Mucosa of stomach (tissue), 1 donor: ENCODE data around the gene ARL6IP1.

Experiments
- H3K27me3 ChIP-seq: one replicate; pipeline ENCODE4 v1.7.0; 2013; ENCODE audit warnings: mild to moderate bottlenecking, low read length; ENCODE audit not compliant: control insufficient read depth, insufficient read depth
- H3K36me3 ChIP-seq: one replicate; pipeline ENCODE4 v1.7.0; 2013; ENCODE audit warnings: low read length; ENCODE audit not compliant: control insufficient read depth, insufficient read depth
- H3K4me1 ChIP-seq: one replicate; pipeline ENCODE4 v1.7.0; 2013; ENCODE audit warnings: mild to moderate bottlenecking, low read length; ENCODE audit not compliant: control insufficient read depth, insufficient read depth
- H3K4me3 ChIP-seq: one replicate; pipeline ENCODE4 v1.7.0; 2013; ENCODE audit warnings: low read length
- H3K9ac ChIP-seq: one replicate; pipeline ENCODE4 v1.7.0; 2013; ENCODE audit warnings: mild to moderate bottlenecking, low read length, moderate library complexity
- H3K9me3 ChIP-seq: one replicate; pipeline ENCODE4 v1.7.0; 2013; ENCODE audit warnings: mild to moderate bottlenecking, low read length, moderate library complexity; ENCODE audit not compliant: control insufficient read depth
- donor health status: Pancreatic carcinoma.

The ARL6IP1 gene

DNA sequence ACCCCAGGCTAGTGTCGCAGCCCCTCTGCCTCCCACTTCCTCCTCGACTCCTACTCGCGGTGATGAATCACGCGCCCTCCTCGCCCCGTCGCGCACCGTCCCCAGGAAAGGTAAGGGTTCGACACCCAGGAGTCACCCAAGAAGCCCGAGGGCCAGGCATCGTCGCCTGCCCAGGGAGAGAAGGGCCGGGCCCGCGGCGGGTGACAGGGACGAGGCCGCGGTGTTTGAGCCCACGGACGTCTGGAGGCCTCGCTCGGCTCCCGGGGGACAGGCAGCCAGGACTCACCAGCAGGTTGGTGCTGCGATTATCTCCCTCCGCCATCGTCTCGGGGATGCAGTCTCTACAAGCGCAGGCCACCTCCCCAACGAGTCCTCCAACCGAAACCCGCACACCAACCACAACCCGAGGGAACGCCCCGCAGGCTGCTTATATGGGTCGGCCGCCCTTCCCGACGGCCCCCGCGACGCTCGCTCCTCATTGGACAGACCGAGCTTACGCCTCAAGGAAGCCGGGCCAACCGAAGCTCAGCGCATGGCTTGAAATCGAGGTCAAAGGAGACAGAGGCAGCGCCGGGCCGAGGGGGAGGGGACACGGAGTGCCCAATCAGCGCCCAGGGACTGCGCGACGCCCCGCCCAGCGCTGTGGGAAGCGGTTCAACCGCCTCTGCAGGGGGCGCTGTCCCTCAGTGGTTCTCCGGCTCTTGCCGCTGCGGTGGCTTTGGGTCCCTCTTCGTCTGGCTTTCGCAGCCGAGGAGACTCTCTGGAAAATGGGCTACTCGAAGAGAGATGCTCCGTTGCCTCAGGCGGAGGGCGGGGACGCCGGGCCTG, at the start of gene ARL6IP1:
Gene ARL6IP1, minus strand, starts transcription at position 405 of the 828 bp plus-strand sequence. Its CDS starts 83 bp downstream, at position 322.
- Histone ChIP-seq H3K27me3 (no peaks in the 10 kb centered on the region), H3K9ac (peak within 1 kb of the TSS; percentile 96), H3K4me3 (peak within 1 kb of the TSS; percentile 83), H3K36me3 (no peaks in the 10 kb centered on the region), H3K4me1 (peaks cover 16% of the 10 kb centered on the region), H3K9me3 (no peaks in the 10 kb centered on the region)

- Histone ChIP-seq H3K9ac (no peak overlapping the region), H3K4me1 (no peaks in the 10 kb centered on the region), H3K9me3 (no peaks in the 10 kb centered on the region), H3K4me3 (no peak overlapping the region), H3K27me3 (no peaks in the 10 kb centered on the region), H3K36me3 (peaks cover 5% of the 10 kb centered on the region)
Observed at GRCh38 chr16:18846416-18846815, 45.1 kb upstream of the ARL6IP1 start.

DNA sequence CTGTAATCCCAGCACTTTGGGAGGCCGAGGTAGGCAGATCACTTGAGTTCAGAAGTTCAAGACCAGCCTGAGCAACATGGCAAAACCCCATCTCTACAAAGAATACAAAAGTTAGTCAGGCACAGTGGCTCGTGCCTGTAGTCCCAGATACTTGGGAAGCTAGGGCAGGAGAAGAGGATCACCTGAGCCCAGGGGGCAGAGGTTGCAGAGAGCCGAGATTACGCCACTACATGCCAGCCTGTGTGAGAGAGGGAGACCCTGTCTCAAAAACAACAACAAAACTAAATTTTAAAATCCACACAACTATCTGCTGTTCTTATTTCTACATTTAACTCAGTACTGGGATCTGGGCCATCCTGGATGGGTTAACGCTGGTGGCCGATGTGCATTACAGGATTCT, 41.2 kb upstream of the ARL6IP1 start:
- Histone ChIP-seq H3K9ac (no peak overlapping the region), H3K36me3 (peaks cover 4% of the 10 kb centered on the region)

DNA sequence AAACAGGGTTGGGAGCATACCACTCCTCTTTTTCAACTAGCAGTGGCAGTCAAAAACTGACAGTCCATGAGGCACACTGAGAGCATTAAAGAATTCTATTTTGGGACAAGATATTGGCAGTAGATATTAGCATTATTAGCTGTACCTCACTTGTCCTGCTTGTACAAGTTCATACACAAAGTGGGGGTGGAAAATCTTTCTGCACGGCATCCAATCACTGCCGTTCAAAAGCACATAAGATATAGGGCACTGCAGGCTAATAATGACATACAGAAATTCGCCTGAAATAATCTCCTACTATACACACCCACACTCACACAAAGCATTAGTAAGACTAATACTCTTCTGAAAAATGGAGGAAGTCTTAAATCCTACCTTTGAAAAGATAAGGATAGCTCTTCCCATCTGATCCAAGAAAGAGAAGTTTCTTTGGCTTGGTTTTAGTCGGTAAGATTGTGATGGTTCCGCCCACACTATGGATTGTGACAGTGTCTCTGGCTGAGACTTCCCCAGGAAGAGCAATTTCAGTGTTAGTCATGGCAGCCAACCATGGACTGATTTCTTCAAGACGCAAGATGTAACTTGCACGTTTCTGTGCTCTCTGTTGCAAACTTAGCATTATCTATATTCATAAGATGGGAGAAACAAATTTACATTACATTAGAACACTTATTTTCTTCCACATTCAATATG, 40.6 kb upstream of the ARL6IP1 start:
- Histone ChIP-seq H3K27me3 (no peaks in the 10 kb centered on the region), H3K9ac (no peak overlapping the region), H3K4me1 (no peaks in the 10 kb centered on the region), H3K9me3 (no peaks in the 10 kb centered on the region), H3K4me3 (no peak overlapping the region), H3K36me3 (peaks cover 4% of the 10 kb centered on the region)

More for the DNA sequence above, 41.2 kb upstream of the ARL6IP1 start:
- H3K4me3 ChIP-seq = no peak overlapping the region
- H3K9me3 ChIP-seq = no peaks in the 10 kb centered on the region
- H3K27me3 ChIP-seq = no peaks in the 10 kb centered on the region
- no peaks in the 10 kb centered on the region for H3K4me1 ChIP-seq

GRCh38 chr16:18839555-18839954, 38.2 kb upstream of the ARL6IP1 start:
- no peak overlapping the region for H3K4me3 ChIP-seq
- no peaks in the 10 kb centered on the region for H3K9me3 ChIP-seq
- no peaks in the 10 kb centered on the region for H3K4me1 ChIP-seq
- H3K36me3 ChIP-seq = peaks cover 4% of the 10 kb centered on the region
- H3K9ac ChIP-seq = no peak overlapping the region
- no peaks in the 10 kb centered on the region for H3K27me3 ChIP-seq

DNA sequence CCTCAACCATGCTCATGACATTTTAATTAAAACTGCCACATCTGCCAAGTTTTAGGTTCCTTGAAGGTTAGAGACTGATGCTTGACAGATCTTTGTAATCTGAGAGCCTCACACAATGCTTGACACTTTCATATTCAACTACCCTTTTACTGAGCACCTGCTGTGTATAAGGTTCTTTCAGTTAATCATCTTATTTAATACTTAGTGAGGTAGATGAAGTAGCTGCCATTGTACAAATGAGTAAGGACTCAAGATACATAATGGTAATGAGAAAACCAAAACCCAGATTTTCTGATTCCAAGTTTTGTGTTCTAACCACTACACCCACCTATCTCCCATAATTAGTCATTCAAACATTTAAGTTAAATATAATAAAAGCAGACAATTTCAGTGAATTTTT, 35.4 kb upstream of the ARL6IP1 start:
- no peak overlapping the region for H3K4me3 ChIP-seq
- no peak overlapping the region for H3K9ac ChIP-seq
- H3K36me3 ChIP-seq = peaks cover 4% of the 10 kb centered on the region
- H3K9me3 ChIP-seq = no peaks in the 10 kb centered on the region
- H3K4me1 ChIP-seq = no peaks in the 10 kb centered on the region
- no peaks in the 10 kb centered on the region for H3K27me3 ChIP-seq

DNA sequence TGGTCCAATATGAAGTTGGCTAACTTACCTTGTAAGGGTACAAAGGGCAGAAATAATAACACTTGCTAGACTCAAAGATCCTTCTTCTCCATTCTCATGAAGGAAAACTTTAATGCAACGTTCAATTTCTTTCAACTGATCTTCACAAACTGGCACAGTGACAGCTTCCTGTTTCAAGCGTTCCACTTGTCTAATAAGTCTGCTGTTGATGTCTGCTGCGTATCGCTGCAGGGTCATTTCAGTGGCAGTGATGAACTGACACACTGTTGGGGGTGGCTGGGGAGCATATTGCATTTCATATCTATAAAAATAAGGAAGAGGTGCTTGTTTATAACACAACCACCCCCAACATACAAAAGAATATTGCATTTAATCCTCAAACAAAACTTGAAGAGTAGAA, 33.5 kb upstream of the ARL6IP1 start:
- no peak overlapping the region for H3K4me3 ChIP-seq
- H3K9me3 ChIP-seq = no peaks in the 10 kb centered on the region
- peaks cover 4% of the 10 kb centered on the region for H3K36me3 ChIP-seq
- H3K9ac ChIP-seq = no peak overlapping the region
- H3K4me1 ChIP-seq = no peaks in the 10 kb centered on the region
- H3K27me3 ChIP-seq = no peaks in the 10 kb centered on the region

GRCh38 chr16:18833707-18834505, 32.6 kb upstream of the ARL6IP1 start:
- H3K9ac ChIP-seq = no peak overlapping the region
- H3K4me1 ChIP-seq = no peaks in the 10 kb centered on the region
- peaks cover 9% of the 10 kb centered on the region for H3K36me3 ChIP-seq
- no peaks in the 10 kb centered on the region for H3K27me3 ChIP-seq
- H3K4me3 ChIP-seq = no peak overlapping the region
- no peaks in the 10 kb centered on the region for H3K9me3 ChIP-seq

GRCh38 chr16:18832613-18833012, 31.3 kb upstream of the ARL6IP1 start:
- no peaks in the 10 kb centered on the region for H3K4me1 ChIP-seq
- H3K27me3 ChIP-seq = no peaks in the 10 kb centered on the region
- no peak overlapping the region for H3K9ac ChIP-seq
- H3K9me3 ChIP-seq = no peaks in the 10 kb centered on the region
- H3K4me3 ChIP-seq = no peak overlapping the region
- peaks cover 6% of the 10 kb centered on the region for H3K36me3 ChIP-seq

GRCh38 chr16:18832006-18832405, 30.7 kb upstream of the ARL6IP1 start:
- no peaks in the 10 kb centered on the region for H3K27me3 ChIP-seq
- no peak overlapping the region for H3K4me3 ChIP-seq
- H3K4me1 ChIP-seq = no peaks in the 10 kb centered on the region
- H3K9me3 ChIP-seq = no peaks in the 10 kb centered on the region
- H3K9ac ChIP-seq = no peak overlapping the region
- H3K36me3 ChIP-seq = peaks cover 6% of the 10 kb centered on the region

DNA sequence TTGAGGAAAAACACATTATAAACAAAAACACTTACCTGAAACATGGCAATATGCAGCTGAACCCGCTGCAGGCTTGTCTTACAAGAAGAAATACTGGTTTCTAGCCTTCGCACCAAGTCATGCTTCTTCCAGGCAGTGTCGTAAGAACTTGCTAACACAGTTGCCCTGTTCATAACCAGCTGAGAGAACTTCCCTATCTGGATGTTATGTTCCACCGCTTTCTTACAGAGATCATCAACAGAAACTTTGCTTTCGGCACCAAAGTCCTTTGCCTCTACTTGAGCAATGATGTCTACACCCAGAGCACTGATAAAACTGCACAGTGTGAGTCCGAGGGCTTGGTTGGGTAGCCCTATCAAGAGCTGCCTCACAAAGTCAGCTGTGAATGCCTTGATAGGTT, 27.9 kb upstream of the ARL6IP1 start:
- Histone ChIP-seq H3K36me3 (peaks cover 6% of the 10 kb centered on the region), H3K4me1 (no peaks in the 10 kb centered on the region), H3K9ac (no peak overlapping the region), H3K9me3 (no peaks in the 10 kb centered on the region), H3K4me3 (no peak overlapping the region), H3K27me3 (no peaks in the 10 kb centered on the region)

GRCh38 chr16:18827890-18828289, 26.5 kb upstream of the ARL6IP1 start:
- Histone ChIP-seq H3K36me3 (peaks cover 6% of the 10 kb centered on the region), H3K4me3 (no peak overlapping the region), H3K4me1 (no peaks in the 10 kb centered on the region), H3K27me3 (no peaks in the 10 kb centered on the region), H3K9me3 (no peaks in the 10 kb centered on the region), H3K9ac (no peak overlapping the region)
